ENCODE results near the gene CST6. TPM values are rescaled to one million over a fixed set of nuclear protein-coding genes. Genes with fewer than 3 reads are reported as not detected.

Gene CST6
- total and polyA plus RNA-seq, 2 of the 13 experiments (the other 11 are each of a cell fraction or from before 2014, with no cell fraction given): not detected

DNA sequence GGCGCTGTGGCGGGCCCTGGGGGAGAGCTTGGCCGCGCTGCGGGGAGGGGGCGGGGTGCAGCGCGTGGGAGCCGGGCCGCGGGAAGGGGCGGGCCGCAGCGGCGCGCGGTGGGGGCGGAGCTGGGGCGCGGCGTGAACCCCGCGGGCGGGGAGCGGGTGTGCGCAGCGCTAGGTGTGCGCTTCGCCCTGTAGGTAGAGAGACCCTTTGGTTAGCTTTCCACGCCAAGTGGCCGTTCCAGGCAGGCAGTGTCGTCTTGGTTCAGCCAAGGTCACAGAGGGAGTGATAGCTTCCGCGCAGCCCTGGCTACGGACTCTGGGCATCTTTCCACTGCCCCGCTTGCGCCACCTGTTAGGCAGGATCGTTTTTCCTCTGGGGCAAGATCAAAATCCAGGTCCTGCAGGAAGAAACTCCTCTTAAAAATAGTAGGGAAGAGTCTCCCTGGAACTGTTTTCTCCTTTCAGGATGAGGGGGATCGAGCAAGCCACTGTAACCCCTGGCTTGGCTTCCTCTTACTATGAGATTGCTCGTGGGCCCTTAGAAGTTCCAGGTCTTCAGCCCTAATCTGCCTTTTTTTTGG is 9.1 kb upstream of the CST6 start (continued):
- no peak for TF ChIP-seq MAFF (IDR thresholded peaks at IDR 0.05; ENCODE audit: low read depth, low read length)
- TF ChIP-seq, protein P1, sequence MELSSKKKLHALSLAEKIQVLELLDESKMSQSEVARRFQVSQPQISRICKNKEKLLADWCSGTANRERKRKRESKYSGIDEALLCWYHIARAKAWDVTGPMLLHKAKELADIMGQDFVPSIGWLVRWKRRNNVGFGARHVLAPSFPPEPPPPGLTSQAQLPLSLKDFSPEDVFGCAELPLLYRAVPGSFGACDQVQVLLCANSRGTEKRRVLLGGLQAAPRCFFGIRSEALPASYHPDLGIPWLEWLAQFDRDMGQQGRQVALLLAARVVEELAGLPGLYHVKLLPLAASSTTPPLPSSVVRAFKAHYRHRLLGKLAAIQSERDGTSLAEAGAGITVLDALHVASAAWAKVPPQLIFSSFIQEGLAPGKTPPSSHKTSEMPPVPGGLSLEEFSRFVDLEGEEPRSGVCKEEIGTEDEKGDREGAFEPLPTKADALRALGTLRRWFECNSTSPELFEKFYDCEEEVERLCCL (CRISPR knock-in tag; IDR thresholded peaks at IDR 0.05; ENCODE audit: borderline replicate concordance): no peak
- TF ChIP-seq SMAD3 (CRISPR knock-in tag; IDR thresholded peaks at IDR 0.05): no peak
- 0 out of 2 replicates have a peak, but pooled peaks have one; percentile 16 for TF ChIP-seq POLR2AphosphoS5 (IDR thresholded peaks at IDR 0.05; ENCODE audit: low read depth, low read length)
- TF ChIP-seq RNF2 (conservative IDR thresholded peaks at IDR 0.05; ENCODE audit: low read depth): no peak
- 0 out of 2 replicates have a peak, but pooled peaks have one; percentile 22 for TF ChIP-seq ZFP82 (CRISPR knock-in tag; IDR thresholded peaks at IDR 0.05; ENCODE audit: borderline replicate concordance)
- no peak for TF ChIP-seq ZBTB21 (CRISPR knock-in tag; IDR thresholded peaks at IDR 0.05)
- TF ChIP-seq NFAT5 (CRISPR knock-in tag; IDR thresholded peaks at IDR 0.05): no peak
- TF ChIP-seq CTCF (CRISPR knock-in tag; IDR thresholded peaks at IDR 0.05): peak; percentile 33
- TF ChIP-seq ZNF746 (CRISPR knock-in tag; IDR thresholded peaks at IDR 0.05): no peak
- no peak for TF ChIP-seq ZNF816 (CRISPR knock-in tag; IDR thresholded peaks at IDR 0.05; ENCODE audit: borderline replicate concordance)
- no peak for TF ChIP-seq SUZ12 (IDR thresholded peaks at IDR 0.05; ENCODE audit: low read depth, low read length)
- TF ChIP-seq MZF1 (CRISPR knock-in tag; IDR thresholded peaks at IDR 0.05; ENCODE audit: borderline replicate concordance): no peak
- no peak for TF ChIP-seq CCAR2 (optimal IDR thresholded peaks at IDR 0.05; ENCODE audit: low read depth, low read length)
- TF ChIP-seq BRF2 (CRISPR knock-in tag; IDR thresholded peaks at IDR 0.05): no peak
- no peak for TF ChIP-seq ZFP37 (CRISPR knock-in tag; IDR thresholded peaks at IDR 0.05; ENCODE audit: borderline replicate concordance)
- 0 out of 2 replicates have a peak, but pooled peaks have one; percentile 10 for TF ChIP-seq PATZ1 (CRISPR knock-in tag; IDR thresholded peaks at IDR 0.05)

Measured in HepG2 (cell line).